Stimulated activated CD8-positive, alpha-beta memory T cell treated with anti-CD3 and anti-CD28 coated beads, Interleukin-7, amount 100 ng/mL, for 24 hours (primary cell): ENCODE data around the gene PDZD2.
"Not testable (repeated sequence)": the region's sequence is repeated elsewhere in the genome, so short reads cannot be mapped to it uniquely, and the experiment has no call there.

Experiments used
- DNase-seq: peaks from one replicate; pipeline ENCODE4 v3.0.0-alpha.2; 2020; ENCODE audit warnings: low read depth

Gene PDZD2

DNA sequence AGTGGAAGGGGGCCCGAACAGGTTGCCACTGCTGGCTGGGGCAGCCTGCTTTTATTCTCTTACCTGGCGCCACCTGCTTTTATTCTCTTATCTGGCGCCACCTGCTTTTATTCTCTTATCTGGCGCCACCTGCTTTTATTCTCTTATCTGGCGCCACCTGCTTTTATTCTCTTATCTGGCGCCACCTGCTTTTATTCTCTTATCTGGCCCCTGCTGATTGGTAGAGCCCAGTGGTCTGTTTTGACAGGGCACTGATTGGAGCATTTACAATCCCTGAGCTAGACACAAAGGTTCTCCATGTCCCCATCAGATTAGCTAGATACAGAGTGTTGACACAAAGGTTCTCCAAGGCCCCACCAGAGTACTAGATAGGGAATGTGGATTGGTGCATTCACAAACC, 52.5 kb downstream of the PDZD2 start:
- not testable (repeated sequence) for DNase-seq

DNA sequence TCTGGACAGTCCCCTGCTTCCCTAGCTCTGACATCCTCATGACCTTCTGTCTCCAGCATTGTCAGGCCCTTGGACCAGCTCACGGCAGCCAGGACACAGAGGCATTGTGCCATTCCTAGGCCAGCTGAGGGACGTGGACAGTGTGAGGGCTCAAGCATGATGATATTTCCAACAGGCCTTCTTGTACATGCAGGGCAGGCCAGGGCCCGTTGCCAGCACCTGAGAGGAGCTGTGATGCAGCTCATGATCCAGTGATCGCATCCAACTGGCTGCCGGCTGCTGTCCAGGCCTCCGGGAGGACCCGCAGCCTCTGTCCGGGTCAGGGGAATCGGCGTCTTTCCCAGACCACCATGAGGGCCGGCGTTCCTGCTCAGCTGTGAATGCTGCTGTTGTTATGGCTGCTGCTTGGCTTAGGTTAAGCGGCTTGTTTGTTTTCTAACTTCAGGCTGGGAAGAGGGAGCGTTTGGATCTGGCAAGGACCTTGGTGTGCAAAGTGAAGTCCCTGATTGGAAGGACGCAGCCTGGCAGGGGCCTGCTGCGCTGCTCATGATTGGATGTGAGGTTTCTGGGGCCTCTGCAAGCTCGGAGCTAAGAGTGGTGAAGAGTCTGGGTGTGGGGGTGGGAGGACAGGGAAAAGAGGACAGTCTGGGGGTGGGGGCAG, 53.8 kb downstream of the PDZD2 start:
- DNase-seq = no peak

DNA sequence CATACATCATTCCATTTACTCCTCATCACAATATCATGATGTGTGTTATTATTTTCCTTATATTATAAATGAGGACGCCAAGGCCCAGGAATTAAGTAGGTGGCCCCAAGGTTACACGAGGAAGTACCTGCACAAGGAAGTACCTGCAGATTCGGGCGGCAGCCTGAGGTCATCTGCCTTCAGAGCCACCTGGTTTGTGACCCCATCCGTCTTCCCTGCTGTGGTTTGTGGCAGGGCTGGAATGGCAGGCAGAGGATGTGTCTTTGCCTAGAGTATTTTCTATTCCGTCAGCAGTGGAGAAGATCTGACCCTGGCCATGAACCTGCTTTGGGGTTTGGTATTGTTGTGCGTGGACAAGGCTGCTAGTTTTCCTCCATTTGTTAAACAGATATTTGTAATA, 59.7 kb downstream of the PDZD2 start:
- DNase-seq = no peak

DNA sequence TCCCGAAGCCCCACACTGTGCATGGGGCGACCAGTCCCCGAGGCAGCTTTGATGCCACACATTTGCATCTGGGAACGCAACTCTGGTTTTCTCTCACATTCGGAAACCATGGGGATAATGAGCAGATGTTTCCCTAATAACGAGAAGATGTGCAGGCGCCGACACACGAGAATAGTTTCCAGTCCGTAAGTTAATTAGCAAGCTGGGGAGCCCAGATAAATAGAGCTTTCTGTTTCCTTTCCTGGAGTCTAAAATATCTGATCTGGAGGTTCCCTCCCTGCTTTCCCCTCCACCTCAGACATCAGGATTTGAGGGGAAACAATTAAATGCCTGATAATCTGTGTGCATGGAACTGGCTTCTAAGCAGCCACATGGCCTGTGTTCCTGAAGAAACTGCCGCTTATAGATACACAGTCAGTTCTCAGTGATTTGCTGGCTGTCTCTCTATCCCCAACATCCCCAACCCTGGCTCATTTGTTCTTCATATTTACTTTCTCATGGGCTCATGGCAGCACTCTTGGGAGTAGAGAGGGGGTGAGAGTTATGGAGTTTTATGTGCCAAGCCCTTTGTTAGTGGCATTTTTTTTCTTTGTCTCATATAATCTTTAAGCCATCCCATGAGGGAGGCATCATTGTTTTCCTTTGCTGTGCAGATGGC, 62.8 kb downstream of the PDZD2 start:
- no peak for DNase-seq

DNA sequence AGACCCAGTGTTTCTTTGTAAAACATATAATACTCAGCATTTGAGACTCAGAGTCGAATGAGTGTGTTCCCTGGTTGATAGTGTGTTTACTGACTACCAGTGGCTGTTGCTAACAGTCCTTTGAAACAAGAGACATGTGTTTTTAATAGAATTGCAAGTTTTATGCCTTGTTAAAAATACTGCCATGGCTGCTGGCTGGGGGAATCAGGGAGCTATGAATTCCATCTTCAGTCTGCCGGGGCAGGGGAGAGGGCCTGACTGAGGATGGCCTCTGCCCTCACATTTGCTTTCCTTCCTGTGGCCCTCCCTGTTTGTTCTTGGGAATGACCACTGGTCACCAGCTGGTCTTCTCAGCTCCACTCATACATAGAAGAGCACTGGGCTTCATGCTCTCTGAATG, 63.8 kb downstream of the PDZD2 start:
- no peak for DNase-seq

DNA sequence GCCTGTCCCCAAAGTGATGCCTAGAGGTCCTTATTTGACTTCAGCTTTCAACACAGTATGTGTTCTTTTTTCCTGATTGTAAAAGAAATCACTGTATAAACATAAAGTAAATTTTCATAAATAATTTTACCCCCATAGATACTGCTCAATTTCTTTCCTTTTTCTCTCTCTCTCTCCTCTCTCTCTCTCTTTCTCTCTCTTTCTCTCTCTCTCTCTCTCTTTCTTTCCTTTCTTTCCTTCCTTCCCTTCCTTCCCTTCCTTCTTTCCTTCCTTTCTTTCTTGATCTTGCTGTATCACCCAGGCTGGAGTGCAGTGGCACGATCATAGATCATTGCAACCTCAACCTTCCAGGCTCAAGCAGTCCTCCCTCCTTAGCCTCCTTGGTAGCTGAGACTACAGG, 64.8 kb downstream of the PDZD2 start:
- DNase-seq = no peak

DNA sequence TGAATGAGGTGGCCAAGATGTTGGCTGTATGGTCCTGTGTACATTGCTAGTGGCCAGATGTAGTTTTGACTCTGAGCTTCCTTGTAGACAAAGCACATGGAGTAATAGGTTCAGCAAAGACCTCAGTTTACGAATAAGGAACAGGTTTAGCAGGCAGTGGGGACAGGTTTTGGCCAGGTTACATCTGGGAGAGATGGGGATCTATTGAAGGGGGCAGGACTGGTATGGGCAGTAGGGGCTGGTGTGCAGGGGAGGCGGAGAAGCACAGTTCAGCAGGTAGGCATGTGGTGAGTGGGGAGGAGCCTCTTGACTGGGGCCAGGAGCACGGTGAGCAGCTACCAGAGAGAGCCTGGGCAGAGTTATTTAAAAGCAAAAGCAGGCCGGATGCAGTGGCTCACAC, 67.3 kb downstream of the PDZD2 start:
- no peak for DNase-seq

DNA sequence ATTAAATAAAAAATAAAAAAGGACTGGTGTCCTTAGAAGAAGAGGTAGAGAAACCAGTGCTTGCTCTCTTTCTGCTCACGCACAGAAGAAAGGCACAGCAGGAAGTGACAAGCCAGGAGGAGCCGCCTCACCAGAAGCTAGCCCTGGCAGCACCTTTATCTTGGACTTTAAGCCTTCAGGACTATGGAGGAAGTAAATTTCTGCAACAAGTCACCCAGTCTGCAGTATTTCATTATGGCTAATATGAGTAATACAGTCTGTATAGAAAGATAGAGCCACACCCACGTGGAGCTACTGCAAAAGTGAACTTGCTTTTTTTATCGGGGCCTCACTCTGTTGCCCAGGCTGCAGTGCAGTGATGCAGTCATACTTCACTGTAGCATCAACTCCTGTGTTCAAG, 68.4 kb downstream of the PDZD2 start:
- DNase-seq = no peak

DNA sequence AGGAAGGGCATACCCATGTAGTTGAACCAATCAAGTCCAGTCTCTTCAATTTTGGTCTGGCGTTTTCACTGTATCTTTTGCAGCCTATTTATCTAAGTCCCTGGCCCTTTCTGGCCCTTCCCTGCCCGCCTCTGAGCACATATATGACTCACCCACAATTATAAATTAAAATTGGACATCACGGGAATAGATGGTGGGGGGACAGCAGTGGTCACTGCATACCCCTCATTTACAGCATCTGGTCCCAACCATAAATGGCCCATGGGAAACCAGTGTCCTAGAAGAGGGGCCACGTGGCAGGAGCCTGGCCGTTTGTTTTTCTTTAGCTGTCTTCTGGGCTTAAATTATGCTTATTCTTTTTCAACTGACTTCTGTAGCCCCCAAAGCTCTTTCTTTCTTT, 69.2 kb downstream of the PDZD2 start:
- DNase-seq = no peak

DNA sequence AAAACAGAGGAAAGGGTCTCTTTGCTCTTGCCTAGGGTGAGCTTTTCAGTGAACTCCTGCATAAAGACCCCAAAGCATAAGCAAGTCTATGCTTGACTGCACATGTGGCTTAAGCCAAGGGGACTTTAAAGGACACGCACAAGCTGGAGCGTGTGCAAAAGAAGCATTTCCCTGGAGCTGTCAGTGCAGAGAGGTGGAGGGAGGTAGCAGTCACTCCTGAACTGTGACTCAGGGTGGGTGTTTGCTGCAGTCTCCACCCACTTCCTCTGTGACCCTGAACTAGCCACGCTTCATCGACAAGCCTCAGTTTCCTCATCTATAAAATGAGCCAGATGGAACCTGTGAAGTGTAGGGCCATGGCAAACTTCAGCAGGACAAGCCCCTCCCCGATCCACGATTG, 72.4 kb downstream of the PDZD2 start:
- no peak for DNase-seq

DNA sequence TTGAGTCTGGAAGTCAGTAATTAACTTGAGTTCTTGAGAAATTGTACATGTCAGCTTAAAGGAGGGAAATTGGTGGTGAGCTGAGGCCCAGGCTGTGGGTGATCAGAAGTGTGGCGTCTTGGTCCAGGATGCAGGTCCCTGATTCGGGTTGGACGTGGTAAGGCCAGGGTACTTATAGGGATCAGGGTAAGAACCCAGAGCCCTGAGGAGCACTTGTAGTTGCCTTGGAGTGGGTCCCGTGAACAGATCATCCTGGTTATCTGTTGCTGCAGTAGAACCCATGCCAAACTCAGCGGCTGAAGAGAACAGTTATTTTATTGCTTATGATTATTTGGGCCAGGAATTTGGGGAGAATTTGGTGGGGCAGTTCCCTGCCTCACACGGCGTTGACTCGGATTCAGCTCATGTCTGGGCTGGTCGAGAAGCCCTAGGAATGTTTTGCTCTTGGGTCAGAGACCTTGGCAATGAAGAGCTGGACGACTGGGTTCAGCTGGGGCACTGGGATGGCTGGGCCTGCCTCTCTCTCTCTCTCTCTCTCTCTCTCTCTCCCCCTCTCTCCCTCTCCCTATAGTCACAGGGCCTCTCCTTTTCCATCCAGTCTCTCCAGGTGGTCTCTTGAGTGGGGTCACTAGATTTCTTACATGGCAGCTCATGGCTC, 73.1 kb downstream of the PDZD2 start:
- no peak for DNase-seq

DNA sequence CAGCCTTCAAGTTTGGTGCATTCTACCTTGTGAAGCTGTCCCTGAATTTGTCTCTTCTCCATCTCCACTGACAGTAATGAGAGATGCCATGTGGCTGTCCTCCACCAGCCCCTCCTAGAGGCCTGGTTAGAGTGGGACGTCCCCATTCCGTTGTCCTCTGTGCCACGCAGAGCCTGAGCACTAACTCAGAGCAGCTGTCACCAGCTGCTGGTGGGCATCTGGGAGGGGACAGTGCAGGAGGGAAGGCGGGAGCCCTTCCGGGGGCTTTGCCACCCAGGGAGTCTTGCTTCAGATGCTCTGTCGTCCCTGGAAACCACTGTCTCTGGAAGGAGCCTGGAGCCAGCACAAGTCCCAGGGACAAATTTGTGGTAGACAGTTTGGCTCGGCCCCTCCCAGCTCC, 78.6 kb downstream of the PDZD2 start:
- DNase-seq = no peak

DNA sequence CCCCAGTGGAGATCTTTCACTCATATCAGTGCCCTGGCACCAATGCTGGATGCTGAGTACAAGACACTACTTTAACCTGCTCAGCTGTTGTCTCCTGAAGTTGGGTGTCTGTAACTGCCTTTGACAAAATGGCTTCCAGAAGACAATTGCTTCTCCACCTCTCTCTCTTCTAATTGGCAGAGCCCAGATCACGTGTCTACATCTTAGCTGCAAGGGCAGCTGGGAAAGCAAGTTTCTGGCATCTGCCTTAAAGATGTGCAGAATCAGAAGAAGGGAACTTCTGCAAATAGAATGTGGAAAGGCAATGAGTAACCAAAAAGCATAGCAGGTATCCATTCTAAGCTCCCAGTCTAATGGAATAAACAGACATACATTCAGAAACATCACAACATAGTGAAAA, 81.1 kb downstream of the PDZD2 start:
- DNase-seq = no peak

DNA sequence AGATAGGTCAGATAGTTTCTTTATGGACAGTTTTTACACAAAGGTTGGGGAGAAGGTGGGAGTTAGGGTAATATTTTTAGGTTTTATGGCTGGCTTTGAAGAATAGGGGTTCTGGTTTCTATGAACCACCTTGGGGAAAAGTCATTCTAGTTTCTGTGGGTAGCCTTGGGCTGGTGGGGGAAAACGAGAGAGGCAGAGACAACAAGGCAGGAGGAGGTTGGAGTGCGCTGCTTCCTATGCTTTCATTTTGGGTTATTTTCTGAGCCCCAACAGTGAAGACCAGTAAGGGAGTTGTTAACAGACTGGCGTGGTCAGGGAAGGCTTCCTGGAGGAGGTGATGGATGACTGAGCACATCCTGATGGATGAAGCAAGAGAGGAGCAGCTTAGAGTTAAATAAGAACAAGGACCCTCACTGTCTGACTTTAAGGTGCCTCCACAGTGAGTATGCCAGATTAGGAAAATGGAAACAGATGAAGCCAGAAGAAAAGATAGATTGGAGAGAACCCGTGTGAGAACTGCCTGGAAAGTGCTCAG, 81.9 kb downstream of the PDZD2 start:
- no peak for DNase-seq

DNA sequence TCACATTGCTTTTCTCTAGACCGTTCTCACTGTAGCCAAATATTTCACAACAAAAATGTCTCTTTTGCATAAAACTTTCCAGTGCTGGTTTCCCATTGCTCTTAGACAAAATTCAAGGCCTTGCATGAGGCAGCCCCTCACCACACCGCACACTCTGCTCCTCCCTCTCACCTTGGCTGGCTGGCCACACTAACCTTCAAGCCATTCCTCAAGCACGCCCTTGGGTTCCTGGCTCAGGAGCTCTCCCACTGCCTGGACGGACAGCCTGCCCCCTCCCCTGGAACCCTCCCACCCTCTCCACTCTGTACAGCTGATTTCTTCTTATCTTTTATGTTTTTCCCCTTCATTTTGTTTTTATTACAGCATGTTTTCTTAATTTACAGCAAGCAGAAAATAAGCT, 83.2 kb downstream of the PDZD2 start:
- no peak for DNase-seq

DNA sequence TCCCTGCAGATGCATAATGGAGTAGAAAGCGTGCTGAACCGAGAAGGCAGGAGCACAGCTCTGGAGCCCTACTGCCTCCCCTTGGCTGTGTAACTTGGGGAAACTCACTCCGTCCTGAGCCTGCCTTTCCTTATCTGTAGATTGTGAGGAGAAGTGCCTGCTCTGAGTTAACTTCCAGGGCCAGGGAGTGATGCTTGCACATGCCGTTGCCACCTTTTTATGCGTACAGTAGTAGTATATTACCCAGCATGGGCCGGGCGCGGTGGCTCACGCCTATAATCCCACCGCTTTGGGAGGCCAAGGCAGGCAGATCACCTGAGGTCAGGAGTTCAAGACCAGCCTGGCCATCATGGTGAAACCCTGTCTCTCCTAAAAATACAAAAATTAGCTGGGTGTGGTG, 87.1 kb downstream of the PDZD2 start:
- DNase-seq = no peak

DNA sequence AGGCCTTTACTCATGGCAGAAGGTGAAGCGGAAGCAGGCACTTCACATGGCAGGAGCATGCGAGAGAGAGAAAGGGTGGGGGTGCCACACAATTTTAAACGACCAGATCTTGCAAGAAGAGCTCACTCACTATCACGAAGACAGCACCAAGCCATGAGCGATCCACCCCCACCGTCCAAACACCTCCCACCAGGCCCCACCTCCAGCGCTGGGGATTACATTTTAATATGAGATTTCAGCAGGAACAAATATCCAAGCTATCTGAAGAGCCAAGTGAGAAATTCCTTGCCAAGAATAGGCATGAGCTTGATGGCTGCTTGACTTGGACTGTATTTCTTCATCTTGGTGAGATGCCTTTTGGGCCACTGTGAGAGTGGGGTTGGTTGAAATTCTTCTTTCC, 88.0 kb downstream of the PDZD2 start:
- DNase-seq = no peak

DNA sequence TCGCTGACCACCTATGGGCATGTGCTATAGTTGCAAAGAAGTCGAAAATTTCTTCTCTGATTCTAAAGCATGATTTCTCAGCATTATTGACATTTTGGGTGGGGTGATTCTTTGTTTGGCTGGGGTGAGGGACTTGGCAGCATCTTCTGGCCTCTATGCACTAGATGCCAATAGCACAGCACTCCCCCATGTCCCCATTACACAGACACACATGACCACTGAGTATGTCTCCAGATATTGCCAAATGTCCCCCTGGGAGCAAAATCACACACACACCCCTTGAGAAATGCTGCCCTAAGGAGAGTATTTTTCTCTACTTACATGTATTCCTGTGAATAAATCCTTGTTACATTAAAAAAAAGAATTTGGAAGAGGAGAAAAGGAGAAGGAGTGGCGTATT, 89.1 kb downstream of the PDZD2 start:
- no peak for DNase-seq

DNA sequence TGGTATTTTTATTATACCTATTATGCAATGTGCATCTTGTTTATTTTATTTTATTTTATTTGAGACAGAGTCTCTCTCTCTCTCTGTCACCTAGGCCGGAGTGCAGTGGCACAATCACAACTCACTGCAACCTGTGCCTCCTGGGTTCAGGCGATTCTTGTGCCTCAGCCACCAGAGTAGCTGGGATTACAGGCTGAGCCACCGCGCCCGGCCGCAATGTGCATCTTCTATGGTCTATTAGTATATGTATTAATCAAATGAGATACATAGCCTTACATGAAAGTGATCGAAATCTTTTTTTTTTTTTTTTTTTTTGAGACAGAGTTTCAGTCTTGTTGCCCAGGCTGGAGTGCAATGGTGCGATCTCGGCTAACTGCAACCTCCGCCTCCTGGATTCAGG, 89.9 kb downstream of the PDZD2 start:
- not testable (repeated sequence) for DNase-seq

DNA sequence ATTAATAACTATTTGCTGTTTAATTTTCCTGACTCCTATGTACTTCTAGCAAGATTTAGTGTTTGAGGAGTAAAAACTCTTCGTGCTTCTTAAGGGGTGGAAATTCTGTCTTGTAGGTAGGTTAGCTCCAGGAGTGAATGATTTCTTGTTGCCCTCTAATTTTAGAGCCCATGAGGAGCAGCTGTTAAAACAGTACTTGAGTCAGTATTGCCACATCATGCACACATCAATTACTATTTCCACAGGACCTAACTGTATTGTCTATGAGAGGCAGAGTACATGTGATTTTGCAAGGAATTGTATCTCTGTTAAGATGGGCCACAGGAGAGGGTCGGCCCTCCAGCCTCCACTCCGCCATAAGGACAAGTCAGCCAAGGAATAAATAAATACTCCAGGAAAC, 91.2 kb downstream of the PDZD2 start:
- DNase-seq = no peak

DNA sequence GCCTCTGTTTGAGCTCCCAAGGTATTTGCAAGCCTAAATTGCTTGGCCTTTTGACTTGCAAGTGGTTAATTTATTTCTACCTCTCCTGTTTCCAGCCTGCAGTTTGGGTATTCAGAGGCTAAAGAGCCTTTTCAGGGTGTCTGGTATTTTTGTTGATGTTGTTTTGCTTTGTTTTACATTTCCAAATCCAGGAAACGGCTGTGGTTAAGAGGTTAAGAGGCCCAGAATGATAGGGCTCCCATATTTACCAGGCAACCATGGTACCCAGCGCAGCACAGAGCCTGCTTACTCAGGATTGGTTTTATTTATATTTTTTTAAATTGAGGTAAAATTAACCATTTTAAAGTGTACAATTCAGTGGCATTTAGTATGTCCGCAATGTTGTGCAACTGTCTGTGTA, 92.1 kb downstream of the PDZD2 start:
- no peak for DNase-seq

DNA sequence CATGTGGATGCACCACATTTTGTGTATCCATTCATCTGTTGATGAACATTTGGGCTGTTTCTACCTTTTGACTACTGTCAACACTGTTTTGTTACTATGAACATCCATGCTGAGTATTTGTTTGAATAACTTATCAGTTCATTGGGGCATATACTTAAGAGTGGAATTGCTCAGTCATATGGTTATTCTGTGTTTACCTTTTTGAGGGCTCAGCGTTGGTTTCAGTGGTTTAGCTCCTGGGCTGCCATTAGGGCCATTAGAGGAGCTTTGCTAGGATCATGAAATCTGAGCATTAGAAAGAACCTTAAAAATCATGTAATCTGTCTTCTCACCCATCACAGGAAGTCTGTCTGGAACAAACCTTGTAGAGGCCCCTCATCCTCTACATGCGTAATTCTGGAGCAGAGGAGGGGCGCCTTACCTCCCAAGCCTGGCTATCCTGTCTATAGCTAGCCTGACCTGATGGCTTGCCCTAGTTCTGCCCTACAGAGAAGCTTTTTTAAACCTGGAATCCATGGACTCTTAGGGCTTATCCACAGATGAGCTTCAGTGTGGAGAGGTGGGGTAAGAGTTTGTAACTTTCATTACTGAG, 92.9 kb downstream of the PDZD2 start:
- DNase-seq = no peak

DNA sequence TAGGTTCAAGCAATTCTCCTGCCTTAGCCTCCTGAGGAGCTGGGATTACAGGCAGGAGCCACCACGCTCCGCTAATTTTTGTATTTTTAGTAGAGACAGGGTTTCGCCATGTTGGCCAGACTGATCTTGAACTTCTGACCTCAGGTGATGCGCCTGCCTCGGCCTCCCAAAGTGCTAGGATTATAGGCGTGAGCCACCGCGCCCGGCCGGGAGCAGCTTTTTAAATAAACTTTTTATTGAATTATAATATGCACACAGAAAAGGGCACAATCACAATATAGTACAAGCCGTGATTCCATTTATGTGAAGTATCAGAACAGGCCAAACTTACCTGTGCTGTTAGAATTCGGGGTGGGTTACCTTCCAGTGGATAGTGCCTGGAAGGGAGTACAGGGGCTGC, 93.9 kb downstream of the PDZD2 start:
- not testable (repeated sequence) for DNase-seq
